ENCODE data around the gene PTBP1. TPM values are rescaled to one million over a fixed set of nuclear protein-coding genes. Genes with fewer than 3 reads are reported as not detected.

PTBP1 gene
- total and polyA plus RNA-seq, 9 of the 15 experiments (the other 6 are each of a cell fraction or from before 2014, with no cell fraction given): 14.0 to 759 (median 234) TPM

DNA sequence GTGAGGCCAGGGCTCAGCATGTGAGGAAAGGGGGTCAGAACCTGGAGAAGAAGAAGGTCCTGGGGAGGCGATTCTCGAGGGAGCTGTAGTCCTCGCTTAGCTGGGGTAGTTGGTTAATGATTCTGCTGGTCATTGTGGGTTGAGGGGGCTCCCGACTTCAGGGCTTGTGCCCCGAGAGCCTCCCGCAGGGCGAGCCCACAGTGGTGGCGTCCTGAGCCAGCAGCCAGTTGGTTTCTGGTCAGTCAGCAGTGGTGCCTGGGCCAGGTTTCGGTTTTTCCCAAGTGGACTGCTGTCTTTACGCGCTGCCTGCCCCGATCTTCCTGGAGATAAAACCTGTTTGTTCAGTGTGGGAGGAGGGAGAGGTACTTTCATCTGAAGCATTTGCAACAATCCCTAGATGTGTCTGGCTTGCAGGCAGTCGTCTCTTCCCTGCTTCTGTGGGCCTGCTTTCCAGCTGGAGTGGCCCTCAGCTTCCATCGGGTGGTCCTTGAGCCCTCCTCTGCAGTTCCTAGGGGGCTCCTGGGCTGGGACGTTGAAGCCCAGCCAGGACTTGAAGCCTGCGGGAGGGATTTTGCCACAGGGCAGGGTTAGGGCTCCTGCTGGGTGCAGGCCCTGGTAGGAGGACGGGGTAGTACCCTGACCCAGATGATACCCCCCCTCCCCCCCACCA, 3.2 kb downstream of the PTBP1 start (continued):
- TF ChIP-seq, protein P1, sequence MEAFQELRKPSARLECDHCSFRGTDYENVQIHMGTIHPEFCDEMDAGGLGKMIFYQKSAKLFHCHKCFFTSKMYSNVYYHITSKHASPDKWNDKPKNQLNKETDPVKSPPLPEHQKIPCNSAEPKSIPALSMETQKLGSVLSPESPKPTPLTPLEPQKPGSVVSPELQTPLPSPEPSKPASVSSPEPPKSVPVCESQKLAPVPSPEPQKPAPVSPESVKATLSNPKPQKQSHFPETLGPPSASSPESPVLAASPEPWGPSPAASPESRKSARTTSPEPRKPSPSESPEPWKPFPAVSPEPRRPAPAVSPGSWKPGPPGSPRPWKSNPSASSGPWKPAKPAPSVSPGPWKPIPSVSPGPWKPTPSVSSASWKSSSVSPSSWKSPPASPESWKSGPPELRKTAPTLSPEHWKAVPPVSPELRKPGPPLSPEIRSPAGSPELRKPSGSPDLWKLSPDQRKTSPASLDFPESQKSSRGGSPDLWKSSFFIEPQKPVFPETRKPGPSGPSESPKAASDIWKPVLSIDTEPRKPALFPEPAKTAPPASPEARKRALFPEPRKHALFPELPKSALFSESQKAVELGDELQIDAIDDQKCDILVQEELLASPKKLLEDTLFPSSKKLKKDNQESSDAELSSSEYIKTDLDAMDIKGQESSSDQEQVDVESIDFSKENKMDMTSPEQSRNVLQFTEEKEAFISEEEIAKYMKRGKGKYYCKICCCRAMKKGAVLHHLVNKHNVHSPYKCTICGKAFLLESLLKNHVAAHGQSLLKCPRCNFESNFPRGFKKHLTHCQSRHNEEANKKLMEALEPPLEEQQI (IDR thresholded peaks at IDR 0.05): no peak
- TF ChIP-seq RAD51 (IDR thresholded peaks at IDR 0.05; ENCODE audit: borderline replicate concordance, low read depth) (no peak), ZNF263 (CRISPR knock-in tag; IDR thresholded peaks at IDR 0.05; ENCODE audit: borderline replicate concordance) (peak; percentile 43; the same call in 1 of the 2 replicates), RFX7 (CRISPR knock-in tag; IDR thresholded peaks at IDR 0.05) (no peak), RBM39 (optimal IDR thresholded peaks at IDR 0.05; ENCODE audit: low read depth, low read length) (no peak), ZNF699 (CRISPR knock-in tag; IDR thresholded peaks at IDR 0.05; ENCODE audit: insufficient replicate concordance) (no peak), TFAP4 (CRISPR knock-in tag; IDR thresholded peaks at IDR 0.05; ENCODE audit: borderline replicate concordance) (peak; percentile 46; the same call in 1 of the 2 replicates), ZNF445 (CRISPR knock-in tag; IDR thresholded peaks at IDR 0.05; ENCODE audit: low read depth) (no peak), MTA3 (IDR thresholded peaks at IDR 0.05; ENCODE audit: borderline replicate concordance) (peak; percentile 24; the same call in 1 of the 2 replicates), POLR2A (conservative IDR thresholded peaks at IDR 0.05) (no peak), SOX6 (IDR thresholded peaks at IDR 0.05) (no peak), KAT7 (CRISPR knock-in tag; IDR thresholded peaks at IDR 0.05; ENCODE audit: borderline replicate concordance) (0 out of 2 replicates have a peak, but pooled peaks have one; percentile 50), RBM34 (IDR thresholded peaks at IDR 0.05; ENCODE audit: borderline replicate concordance, insufficient read depth, low read length) (no peak)
- TF ChIP-seq, protein P2, sequence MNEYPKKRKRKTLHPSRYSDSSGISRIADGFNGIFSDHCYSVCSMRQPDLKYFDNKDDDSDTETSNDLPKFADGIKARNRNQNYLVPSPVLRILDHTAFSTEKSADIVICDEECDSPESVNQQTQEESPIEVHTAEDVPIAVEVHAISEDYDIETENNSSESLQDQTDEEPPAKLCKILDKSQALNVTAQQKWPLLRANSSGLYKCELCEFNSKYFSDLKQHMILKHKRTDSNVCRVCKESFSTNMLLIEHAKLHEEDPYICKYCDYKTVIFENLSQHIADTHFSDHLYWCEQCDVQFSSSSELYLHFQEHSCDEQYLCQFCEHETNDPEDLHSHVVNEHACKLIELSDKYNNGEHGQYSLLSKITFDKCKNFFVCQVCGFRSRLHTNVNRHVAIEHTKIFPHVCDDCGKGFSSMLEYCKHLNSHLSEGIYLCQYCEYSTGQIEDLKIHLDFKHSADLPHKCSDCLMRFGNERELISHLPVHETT (CRISPR knock-in tag; conservative IDR thresholded peaks at IDR 0.05 in 1 of 2, IDR thresholded peaks at IDR 0.05 in 1 of 2): no peak
- TF ChIP-seq, protein P3, sequence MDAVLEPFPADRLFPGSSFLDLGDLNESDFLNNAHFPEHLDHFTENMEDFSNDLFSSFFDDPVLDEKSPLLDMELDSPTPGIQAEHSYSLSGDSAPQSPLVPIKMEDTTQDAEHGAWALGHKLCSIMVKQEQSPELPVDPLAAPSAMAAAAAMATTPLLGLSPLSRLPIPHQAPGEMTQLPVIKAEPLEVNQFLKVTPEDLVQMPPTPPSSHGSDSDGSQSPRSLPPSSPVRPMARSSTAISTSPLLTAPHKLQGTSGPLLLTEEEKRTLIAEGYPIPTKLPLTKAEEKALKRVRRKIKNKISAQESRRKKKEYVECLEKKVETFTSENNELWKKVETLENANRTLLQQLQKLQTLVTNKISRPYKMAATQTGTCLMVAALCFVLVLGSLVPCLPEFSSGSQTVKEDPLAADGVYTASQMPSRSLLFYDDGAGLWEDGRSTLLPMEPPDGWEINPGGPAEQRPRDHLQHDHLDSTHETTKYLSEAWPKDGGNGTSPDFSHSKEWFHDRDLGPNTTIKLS (IDR thresholded peaks at IDR 0.05; ENCODE audit: borderline replicate concordance, low read depth): no peak
- TF ChIP-seq, protein P4, sequence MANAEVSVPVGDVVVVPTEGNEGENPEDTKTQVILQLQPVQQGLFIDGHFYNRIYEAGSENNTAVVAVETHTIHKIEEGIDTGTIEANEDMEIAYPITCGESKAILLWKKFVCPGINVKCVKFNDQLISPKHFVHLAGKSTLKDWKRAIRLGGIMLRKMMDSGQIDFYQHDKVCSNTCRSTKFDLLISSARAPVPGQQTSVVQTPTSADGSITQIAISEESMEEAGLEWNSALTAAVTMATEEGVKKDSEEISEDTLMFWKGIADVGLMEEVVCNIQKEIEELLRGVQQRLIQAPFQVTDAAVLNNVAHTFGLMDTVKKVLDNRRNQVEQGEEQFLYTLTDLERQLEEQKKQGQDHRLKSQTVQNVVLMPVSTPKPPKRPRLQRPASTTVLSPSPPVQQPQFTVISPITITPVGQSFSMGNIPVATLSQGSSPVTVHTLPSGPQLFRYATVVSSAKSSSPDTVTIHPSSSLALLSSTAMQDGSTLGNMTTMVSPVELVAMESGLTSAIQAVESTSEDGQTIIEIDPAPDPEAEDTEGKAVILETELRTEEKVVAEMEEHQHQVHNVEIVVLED (CRISPR knock-in tag; IDR thresholded peaks at IDR 0.05): no peak
- TF ChIP-seq, protein P5, sequence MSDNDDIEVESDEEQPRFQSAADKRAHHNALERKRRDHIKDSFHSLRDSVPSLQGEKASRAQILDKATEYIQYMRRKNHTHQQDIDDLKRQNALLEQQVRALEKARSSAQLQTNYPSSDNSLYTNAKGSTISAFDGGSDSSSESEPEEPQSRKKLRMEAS (CRISPR knock-in tag; IDR thresholded peaks at IDR 0.05): no peak

Measured in K562 (cell line).